Smooth muscle cell (in vitro differentiated cells): ENCODE data around the gene MAST2. TPM values are rescaled to one million over a fixed set of nuclear protein-coding genes. Genes with fewer than 3 reads are reported as not detected.

Source experiments
- DNase-seq: peaks from one replicate; lab custom pipeline; 2025; ENCODE audit not compliant: unreplicated experiment; lab: John Stamatoyannopoulos, UW
- H2AFZ ChIP-seq: fragments of 200-600 bp; sonication (generic); 2 replicates; pipeline ENCODE4 v1.6.0; 2016; ENCODE audit warnings: antibody characterized with exemption, low read depth, mild to moderate bottlenecking
- H3F3A ChIP-seq: fragments of 200-600 bp; sonication (generic); 2 replicates; pipeline ENCODE4 v1.6.0; 2017; ENCODE audit warnings: antibody characterized with exemption, low read depth
- H3K27ac ChIP-seq: fragments of 200-600 bp; sonication (generic); 2 replicates; pipeline ENCODE4 v1.5.1; 2016; ENCODE audit warnings: low read depth, mild to moderate bottlenecking
- H3K27me3 ChIP-seq: fragments of 200-600 bp; sonication (generic); 2 replicates; pipeline ENCODE4 v1.6.1; 2016; ENCODE audit warnings: low read depth, mild to moderate bottlenecking
- H3K36me3 ChIP-seq: fragments of 200-600 bp; sonication (generic); 2 replicates; pipeline ENCODE4 v1.5.1; 2016; ENCODE audit warnings: low read depth
- H3K4me1 ChIP-seq: fragments of 200-600 bp; sonication (generic); 2 replicates; pipeline ENCODE4 v1.5.1; 2016; ENCODE audit warnings: low read depth
- H3K4me2 ChIP-seq: fragments of 200-600 bp; sonication (generic); 2 replicates; pipeline ENCODE4 v1.6.0; 2016; ENCODE audit warnings: mild to moderate bottlenecking
- H3K4me3 ChIP-seq: fragments of 200-600 bp; sonication (generic); 2 replicates; pipeline ENCODE4 v1.5.1; 2016; ENCODE audit warnings: mild to moderate bottlenecking
- H3K79me2 ChIP-seq: fragments of 200-600 bp; sonication (generic); 2 replicates; pipeline ENCODE4 v1.6.0; 2016; ENCODE audit warnings: low read depth, mild to moderate bottlenecking
- H3K9ac ChIP-seq: fragments of 200-600 bp; sonication (generic); 2 replicates; pipeline ENCODE4 v1.6.0; 2016; ENCODE audit warnings: low read depth
- H3K9me3 ChIP-seq: fragments of 200-600 bp; sonication (generic); replicated peaks from 2 replicates; pipeline ENCODE4 v1.5.1; 2016; ENCODE audit warnings: low read depth
- H4K20me1 ChIP-seq: fragments of 200-600 bp; sonication (generic); 2 replicates; pipeline ENCODE4 v1.6.0; 2016; ENCODE audit warnings: low read depth
- CTCF ChIP-seq: fragments of 200-600 bp; sonication (generic); IDR thresholded peaks from 2 replicates; pipeline ENCODE4 v1.5.1; 2017; ENCODE audit warnings: borderline replicate concordance, mild to moderate bottlenecking, antibody characterized with exemption; ENCODE audit not compliant: insufficient read depth, poor library complexity, severe bottlenecking
- WGBS: methylation state at CpG from one replicate; pipeline ENCODE4 v1.1.7; 2016; ENCODE audit warnings: low lambda C conversion rate; 5-methylcytosine and 5-hydroxymethylcytosine counted together
- polyA plus RNA-seq: library from polyadenylated mRNA; unstranded; fragments of >200 nt; fragmentation: Nextera tagmentation; extraction: Ambion mirVana; gene quantifications from 2 replicates; pipeline ENCODE4 v1.2.1, GENCODE V29; 2016
- total RNA-seq: library from RNA; depleted of rRNA; stranded (reverse); fragments of >200 nt; gene quantifications from 2 replicates; pipeline ENCODE4 v1.2.3, GENCODE V29; 2014

The MAST2 gene
- total and polyA plus RNA-seq, 2 experiments from 2014 or later = 18.4 to 26.2 TPM

- Histone ChIP-seq H3K27ac (no peak overlapping the region), H3K79me2 (peaks cover 53% of the 10 kb centered on the region), H3K4me2 (no peak overlapping the region), H2AFZ (no peak overlapping the region), H3K36me3 (no peaks in the 10 kb centered on the region), H3K9me3 (no peaks in the 10 kb centered on the region), H3F3A (no peaks in the 10 kb centered on the region), H3K9ac (no peak overlapping the region), H4K20me1 (no peaks in the 10 kb centered on the region), H3K27me3 (no peaks in the 10 kb centered on the region), H3K4me3 (no peak overlapping the region), H3K4me1 (no peaks in the 10 kb centered on the region)
- DNase-seq = no peak
- no peak for TF ChIP-seq CTCF
- 77% methylated on average over 3 of the region's 3 CpGs for WGBS
These were observed 12.5 kb downstream of the MAST2 start for GRCh38 chr1:45815667-45816458.

GRCh38 chr1:45820173-45820572 is 16.8 kb downstream of the MAST2 start:
- H3K4me1 ChIP-seq = no peaks in the 10 kb centered on the region
- H3K79me2 ChIP-seq = peaks cover 58% of the 10 kb centered on the region
- no peaks in the 10 kb centered on the region for H3K27me3 ChIP-seq
- H3K9ac ChIP-seq = no peak overlapping the region
- H3F3A ChIP-seq = no peaks in the 10 kb centered on the region
- H4K20me1 ChIP-seq = peaks cover 10% of the 10 kb centered on the region
- H3K4me3 ChIP-seq = no peak overlapping the region
- no peaks in the 10 kb centered on the region for H3K9me3 ChIP-seq
- no peak overlapping the region for H3K4me2 ChIP-seq
- TF ChIP-seq CTCF = no peak
- no peak overlapping the region for H2AFZ ChIP-seq
- no peak for DNase-seq
- H3K36me3 ChIP-seq = no peaks in the 10 kb centered on the region
- no peak overlapping the region for H3K27ac ChIP-seq

GRCh38 chr1:45820788-45821187 is 17.4 kb downstream of the MAST2 start:
- Histone ChIP-seq H3K36me3 (peaks cover under 1% of the 10 kb centered on the region), H3K9ac (no peak overlapping the region), H3K4me2 (no peak overlapping the region), H3K27me3 (no peaks in the 10 kb centered on the region), H2AFZ (no peak overlapping the region), H3K27ac (no peak overlapping the region), H4K20me1 (peaks cover 10% of the 10 kb centered on the region), H3F3A (no peaks in the 10 kb centered on the region), H3K9me3 (no peaks in the 10 kb centered on the region), H3K79me2 (peaks cover 55% of the 10 kb centered on the region), H3K4me3 (no peak overlapping the region), H3K4me1 (no peaks in the 10 kb centered on the region)
- DNase-seq = no peak
- WGBS = 97% methylated on average over 3 of the region's 3 CpGs
- no peak for TF ChIP-seq CTCF

- 94% methylated on average over 1 of the region's 1 CpG for WGBS
- Histone ChIP-seq H3K9ac (no peak overlapping the region), H2AFZ (no peak overlapping the region), H3K4me3 (no peak overlapping the region), H3K36me3 (peaks cover 8% of the 10 kb centered on the region), H3K4me2 (no peak overlapping the region), H3K4me1 (no peaks in the 10 kb centered on the region), H3F3A (no peaks in the 10 kb centered on the region), H3K27ac (no peak overlapping the region), H4K20me1 (peaks cover 10% of the 10 kb centered on the region), H3K9me3 (no peaks in the 10 kb centered on the region), H3K27me3 (no peaks in the 10 kb centered on the region), H3K79me2 (peaks cover 43% of the 10 kb centered on the region)
- no peak for DNase-seq
- no peak for TF ChIP-seq CTCF
These were observed 19.2 kb downstream of the MAST2 start for GRCh38 chr1:45822644-45823043.
